CD4-positive, alpha-beta T cell (primary cell): ENCODE results near the gene SASH1. TPM values are rescaled to one million over a fixed set of nuclear protein-coding genes. Genes with fewer than 3 reads are reported as not detected.

Experiments
- ATAC-seq: fragments of 200-7000 bp; cut with Tn5 transposase; one replicate; pipeline ENCODE4 v1.10.0; 2022; ENCODE audit warnings: mild to moderate bottlenecking; ENCODE audit not compliant: poor library complexity
- CTCF ChIA-PET: fragments of 350-600 bp; sonication (Branson Sonifier 250); formaldehyde crosslinking; loops from one replicate; lab custom pipeline; 2021; ENCODE audit warnings: antibody characterized with exemption, inconsistent platforms; lab: Charles Lee
- POLR2A ChIA-PET: fragments of 350-600 bp; sonication (Branson Sonifier 250); formaldehyde crosslinking; loops from one replicate; lab custom pipeline; 2021; ENCODE audit warnings: antibody characterized with exemption, inconsistent platforms; lab: Charles Lee
- DNase-seq, 14 experiments: peaks; one replicate each; pipeline ENCODE4 v3.0.0-alpha.2; 2013 to 2020; ENCODE audit warnings: mixed read lengths in 2 of 14
- H3K27ac ChIP-seq, 2 donors: one replicate each; pipeline versions ENCODE4 v1.5.1 to v1.7.0; 2013; ENCODE audit warnings: low read length in 2 of 2, low read depth in 1 of 2, mild to moderate bottlenecking in 1 of 2
- H3K27me3 ChIP-seq, 2 experiments: 1 replicate in 1 of 2; 2 replicates in 1 of 2; pipeline versions ENCODE4 v1.6.1 to v1.7.0; 2013; ENCODE audit warnings: low read length in 2 of 2, control low read depth in 1 of 2, mild to moderate bottlenecking in 1 of 2, moderate library complexity in 1 of 2; ENCODE audit not compliant: insufficient read depth in 2 of 2, control insufficient read depth in 1 of 2
- H3K36me3 ChIP-seq: one replicate; pipeline ENCODE4 v1.6.1; 2013; ENCODE audit warnings: low read length, control low read depth; ENCODE audit not compliant: insufficient read depth
- H3K4me1 ChIP-seq: one replicate; pipeline ENCODE4 v1.6.1; 2013; ENCODE audit warnings: low read length, control low read depth; ENCODE audit not compliant: insufficient read depth
- H3K4me3 ChIP-seq: one replicate; pipeline ENCODE4 v1.5.1; 2013; ENCODE audit warnings: mild to moderate bottlenecking, low read length, moderate library complexity
- H3K9me3 ChIP-seq, 2 experiments: 1 replicate in 1 of 2; 2 replicates in 1 of 2; pipeline versions ENCODE4 v1.6.1 to v1.7.0; 2013; ENCODE audit warnings: low read length in 2 of 2, mild to moderate bottlenecking in 2 of 2, control low read depth in 1 of 2, moderate library complexity in 1 of 2; ENCODE audit not compliant: control insufficient read depth in 1 of 2, insufficient read depth in 1 of 2
- H3K27ac Mint-ChIP-seq: one replicate; pipeline ENCODE4 v1.8.0; 2020; ENCODE audit warnings: mixed read lengths
- H3K27me3 Mint-ChIP-seq: one replicate; pipeline ENCODE4 v1.8.0; 2021; ENCODE audit warnings: mixed read lengths
- H3K36me3 Mint-ChIP-seq: one replicate; pipeline ENCODE4 v1.8.0; 2021; ENCODE audit warnings: low read depth, mixed read lengths
- H3K4me1 Mint-ChIP-seq: one replicate; pipeline ENCODE4 v1.8.0; 2021; ENCODE audit warnings: low read depth, mixed read lengths
- H3K4me3 Mint-ChIP-seq: one replicate; pipeline ENCODE4 v1.8.0; 2020; ENCODE audit warnings: mild to moderate bottlenecking, mixed read lengths
- H3K9me3 Mint-ChIP-seq: one replicate; pipeline ENCODE4 v1.8.0; 2020; ENCODE audit warnings: mixed read lengths
- intact Hi-C, 2 experiments: fragments of 100-400 bp; cut with DNase I in 1 of 2; cut with micrococcal nuclease in 1 of 2; formaldehyde crosslinking; loops; one replicate each; pipeline versions ENCODE4 v1.15.1 to v1.9.0; 2023 to 2025; cut with DNase I, micrococcal nuclease
- total RNA-seq, 174 experiments: library from RNA in 2 of 174; stranded (reverse) in 2 of 174; gene quantifications; one replicate each; pipeline ENCODE4 v1.2.3 and lab custom pipeline; 2021 to 2026
- TF ChIP-seq, protein P1 (sequence below): fragments of 200-600 bp; IDR thresholded peaks from one replicate; pipeline ENCODE4 v1.8.0; 2022; ENCODE audit warnings: antibody characterized with exemption, mild to moderate bottlenecking

Gene SASH1
- total RNA-seq, 2 experiments from 2014 or later: 0.58 to 0.75 TPM

GRCh38 chr6:148407372-148407771 lies 64.7 kb downstream of the SASH1 start:
- Mint-ChIP-seq H3K27me3 (peaks cover 14% of the 10 kb centered on the region), H3K4me3 (no peak overlapping the region), H3K4me1 (no peaks in the 10 kb centered on the region)

DNA sequence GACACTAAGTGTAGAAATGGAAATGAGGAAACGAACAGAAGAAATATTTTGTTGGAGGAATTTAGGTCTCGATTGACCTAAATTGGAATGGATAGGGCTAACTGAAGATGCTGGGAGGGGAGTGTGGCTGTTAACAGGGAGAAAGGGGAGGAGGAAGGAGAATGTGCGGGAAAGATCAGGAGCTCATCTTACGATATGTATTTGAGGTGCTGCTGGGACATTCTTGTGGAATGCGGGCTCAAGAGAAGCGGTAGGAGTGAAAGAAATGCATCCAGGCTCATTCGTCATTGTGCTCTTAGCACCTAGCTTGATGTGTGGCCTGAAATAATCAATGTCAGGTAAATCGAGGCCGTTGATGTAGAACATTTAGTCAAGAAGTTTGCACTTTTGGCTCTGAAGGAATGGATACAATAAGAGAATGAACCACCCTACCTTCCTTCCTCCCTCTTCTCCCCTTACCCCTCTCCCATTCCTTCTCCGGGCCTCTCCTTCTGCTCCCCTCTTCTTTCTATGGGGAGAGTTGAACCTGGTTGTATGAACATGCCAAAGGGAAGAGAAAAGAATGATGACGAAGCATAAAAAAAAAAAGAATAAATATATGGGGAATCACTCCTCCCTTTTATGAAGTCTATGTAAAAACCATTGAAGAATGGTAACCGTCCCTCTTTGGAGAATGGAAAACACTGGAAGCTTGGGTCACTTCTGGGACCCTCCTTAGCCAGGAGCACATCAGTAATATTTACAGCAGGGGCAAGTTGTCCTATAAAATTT lies 70.9 kb downstream of the SASH1 start:
- H3K9me3 Mint-ChIP-seq: no peaks in the 10 kb centered on the region
- H3K27ac Mint-ChIP-seq: no peak overlapping the region
- no peak overlapping the region for H3K4me3 ChIP-seq
- ATAC-seq (no peak), DNase-seq (no peak)
- ChIA-PET POLR2A (no interaction called here), CTCF (no interaction called here)
- H3K27me3 Mint-ChIP-seq: peaks cover 4% of the 10 kb centered on the region
- TF ChIP-seq, protein P1, sequence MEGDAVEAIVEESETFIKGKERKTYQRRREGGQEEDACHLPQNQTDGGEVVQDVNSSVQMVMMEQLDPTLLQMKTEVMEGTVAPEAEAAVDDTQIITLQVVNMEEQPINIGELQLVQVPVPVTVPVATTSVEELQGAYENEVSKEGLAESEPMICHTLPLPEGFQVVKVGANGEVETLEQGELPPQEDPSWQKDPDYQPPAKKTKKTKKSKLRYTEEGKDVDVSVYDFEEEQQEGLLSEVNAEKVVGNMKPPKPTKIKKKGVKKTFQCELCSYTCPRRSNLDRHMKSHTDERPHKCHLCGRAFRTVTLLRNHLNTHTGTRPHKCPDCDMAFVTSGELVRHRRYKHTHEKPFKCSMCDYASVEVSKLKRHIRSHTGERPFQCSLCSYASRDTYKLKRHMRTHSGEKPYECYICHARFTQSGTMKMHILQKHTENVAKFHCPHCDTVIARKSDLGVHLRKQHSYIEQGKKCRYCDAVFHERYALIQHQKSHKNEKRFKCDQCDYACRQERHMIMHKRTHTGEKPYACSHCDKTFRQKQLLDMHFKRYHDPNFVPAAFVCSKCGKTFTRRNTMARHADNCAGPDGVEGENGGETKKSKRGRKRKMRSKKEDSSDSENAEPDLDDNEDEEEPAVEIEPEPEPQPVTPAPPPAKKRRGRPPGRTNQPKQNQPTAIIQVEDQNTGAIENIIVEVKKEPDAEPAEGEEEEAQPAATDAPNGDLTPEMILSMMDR: no peak
- H3K36me3 Mint-ChIP-seq: no peaks in the 10 kb centered on the region
- no peak overlapping the region for H3K4me3 Mint-ChIP-seq
- intact Hi-C loops: no loop called here
- H3K36me3 ChIP-seq: no peaks in the 10 kb centered on the region
- H3K4me1 ChIP-seq: no peaks in the 10 kb centered on the region
- H3K27me3 ChIP-seq: peaks cover 0 to 2% of the 10 kb centered on the region in 2 experiments
- H3K27ac ChIP-seq: no peak overlapping the region
- H3K4me1 Mint-ChIP-seq: no peaks in the 10 kb centered on the region
- no peaks in the 10 kb centered on the region for H3K9me3 ChIP-seq

More at GRCh38 chr6:148407372-148407771, 64.7 kb downstream of the SASH1 start:
- no peak for DNase-seq
- H3K36me3 Mint-ChIP-seq: no peaks in the 10 kb centered on the region
- H3K27ac ChIP-seq: no peak overlapping the region
- ChIA-PET POLR2A (no interaction called here), CTCF (no interaction called here)
- H3K9me3 ChIP-seq: no peaks in the 10 kb centered on the region
- no peak for ATAC-seq
- peaks cover 0 to 2% of the 10 kb centered on the region in 2 experiments for H3K27me3 ChIP-seq
- TF ChIP-seq, protein P1: no peak
- H3K27ac Mint-ChIP-seq: no peak overlapping the region
- H3K9me3 Mint-ChIP-seq: no peaks in the 10 kb centered on the region
- no peak overlapping the region for H3K4me3 ChIP-seq
- intact Hi-C loops: no loop called here
- H3K36me3 ChIP-seq: no peaks in the 10 kb centered on the region
- H3K4me1 ChIP-seq: no peaks in the 10 kb centered on the region

GRCh38 chr6:148414092-148414489 lies 71.5 kb downstream of the SASH1 start:
- DNase-seq (no peak), ATAC-seq (no peak)
- ChIA-PET CTCF (no interaction called here), POLR2A (no interaction called here)
- peaks cover 4% of the 10 kb centered on the region for H3K27me3 Mint-ChIP-seq
- no peak overlapping the region for H3K27ac Mint-ChIP-seq
- no peaks in the 10 kb centered on the region for H3K9me3 Mint-ChIP-seq
- H3K4me1 Mint-ChIP-seq: no peaks in the 10 kb centered on the region
- intact Hi-C loops: no loop called here
- Histone ChIP-seq H3K27me3 (no peaks in the 10 kb centered on the region), H3K4me3 (no peak overlapping the region), H3K36me3 (no peaks in the 10 kb centered on the region), H3K4me1 (no peaks in the 10 kb centered on the region), H3K9me3 (no peaks in the 10 kb centered on the region), H3K27ac (no peak overlapping the region)
- H3K4me3 Mint-ChIP-seq: no peak overlapping the region
- no peaks in the 10 kb centered on the region for H3K36me3 Mint-ChIP-seq
- TF ChIP-seq, protein P1: no peak
